A549 (cell line): ENCODE measurements around the gene ABHD1.

Source experiments
- CTCF ChIP-seq: fragments of >200 bp; sonication (Bioruptor Twin); formaldehyde crosslinking; IDR thresholded peaks from 3 replicates; pipeline ENCODE4 v1.5.1; 2016
- POLR2A ChIP-seq: IDR thresholded peaks from 2 replicates; pipeline ENCODE4 v1.6.1; 2012; ENCODE audit warnings: mild to moderate bottlenecking, low read length
- RAD21 ChIP-seq, 2 experiments: fragments of >200 bp in 1 of 2; sonication (Bioruptor Twin) in 1 of 2; formaldehyde crosslinking in 1 of 2; IDR thresholded peaks in 1 of 2; conservative IDR thresholded peaks in 1 of 2; 2 replicates in 1 of 2; 3 replicates in 1 of 2; pipeline ENCODE4 v1.6.1; 2012 to 2018; ENCODE audit warnings: inconsistent platforms in 1 of 2
- RNF2 ChIP-seq: fragments of 200-600 bp; sonication (generic); IDR thresholded peaks from 2 replicates; pipeline ENCODE4 v1.6.1; 2016; ENCODE audit warnings: low read depth, mild to moderate bottlenecking, antibody characterized with exemption, moderate library complexity, borderline replicate concordance
- USF2 ChIP-seq: fragments of 450-650 bp; IDR thresholded peaks from 2 replicates; pipeline ENCODE4 v1.6.1; 2014; ENCODE audit warnings: antibody characterized with exemption
- ZNF302 ChIP-seq: fragments of 250-450 bp; sonication (Bioruptor Pico); IDR thresholded peaks from 2 replicates; pipeline ENCODE4 v1.9.0; 2021; ENCODE audit warnings: inconsistent platforms, mild to moderate bottlenecking, moderate library complexity

DNA sequence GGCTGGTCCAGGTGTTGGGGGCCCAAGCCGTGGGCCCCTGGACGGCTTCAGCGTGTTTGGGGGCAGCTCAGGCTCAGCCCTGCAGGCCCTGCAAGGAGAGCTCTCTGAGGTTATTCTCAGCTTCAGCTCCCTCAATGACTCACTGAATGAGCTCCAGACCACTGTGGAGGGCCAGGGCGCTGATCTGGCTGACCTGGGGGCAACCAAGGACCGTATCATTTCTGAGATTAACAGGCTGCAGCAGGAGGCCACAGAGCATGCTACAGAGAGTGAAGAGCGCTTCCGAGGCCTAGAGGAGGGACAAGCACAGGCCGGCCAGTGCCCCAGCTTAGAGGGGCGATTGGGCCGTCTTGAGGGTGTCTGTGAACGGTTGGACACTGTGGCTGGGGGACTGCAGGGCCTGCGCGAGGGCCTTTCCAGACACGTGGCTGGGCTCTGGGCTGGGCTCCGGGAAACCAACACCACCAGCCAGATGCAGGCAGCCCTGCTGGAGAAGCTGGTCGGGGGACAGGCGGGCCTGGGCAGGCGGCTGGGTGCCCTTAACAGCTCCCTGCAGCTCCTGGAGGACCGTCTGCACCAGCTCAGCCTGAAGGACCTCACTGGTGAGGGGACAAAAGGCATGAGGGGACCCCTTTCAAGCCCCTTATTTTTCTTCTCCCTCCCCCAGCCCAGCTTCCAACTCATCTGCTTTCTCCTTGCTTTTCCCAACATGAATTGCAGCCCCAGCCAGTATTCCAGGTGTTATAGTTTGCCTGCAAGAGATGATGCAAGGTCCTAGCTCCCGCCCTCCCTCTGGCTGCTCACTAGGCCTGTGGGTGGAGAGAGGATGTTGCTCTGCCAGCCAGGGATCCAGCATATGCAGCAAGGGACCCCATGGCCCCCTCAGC, 40.0 kb upstream of the ABHD1 start:
- TF ChIP-seq POLR2A (no peak), RAD21 (conservative IDR thresholded peaks at IDR 0.05 in 1 of 2, IDR thresholded peaks at IDR 0.05 in 1 of 2) (no peak), USF2 (no peak), RNF2 (no peak), CTCF (no peak), ZNF302 (CRISPR knock-in tag) (no peak)
